DOHH2 (cell line): ENCODE results near the gene ZMYM2.

Experiments
- CTCF ChIP-seq: fragments of 200-600 bp; sonication (generic); IDR thresholded peaks from one replicate; pipeline ENCODE4 v1.5.1; 2014; ENCODE audit warnings: antibody characterized with exemption, mild to moderate bottlenecking, low read depth, low read length; ENCODE audit not compliant: poor library complexity, severe bottlenecking
- EZH2phosphoT487 ChIP-seq: fragments of 200-600 bp; sonication (generic); IDR thresholded peaks from 2 replicates; pipeline ENCODE4 v1.6.1; 2017; ENCODE audit warnings: borderline replicate concordance, mild to moderate bottlenecking, antibody characterized with exemption, low read length, moderate library complexity, mixed read lengths

GRCh38 chr13:20000062-20000552 lies 41.6 kb downstream of the ZMYM2 start:
- TF ChIP-seq EZH2phosphoT487: no peak
- no peak for TF ChIP-seq CTCF
